ENCODE measurements around the gene CTRB2. TPM values are rescaled to one million over a fixed set of nuclear protein-coding genes. Genes with fewer than 3 reads are reported as not detected.
"Not testable (repeated sequence)": the region's sequence is repeated elsewhere in the genome, so short reads cannot be mapped to it uniquely, and the experiment has no call there.

The CTRB2 gene
- total RNA-seq, 4 donors from 2014 or later: 1.9 TPM; not detected in 3

DNA sequence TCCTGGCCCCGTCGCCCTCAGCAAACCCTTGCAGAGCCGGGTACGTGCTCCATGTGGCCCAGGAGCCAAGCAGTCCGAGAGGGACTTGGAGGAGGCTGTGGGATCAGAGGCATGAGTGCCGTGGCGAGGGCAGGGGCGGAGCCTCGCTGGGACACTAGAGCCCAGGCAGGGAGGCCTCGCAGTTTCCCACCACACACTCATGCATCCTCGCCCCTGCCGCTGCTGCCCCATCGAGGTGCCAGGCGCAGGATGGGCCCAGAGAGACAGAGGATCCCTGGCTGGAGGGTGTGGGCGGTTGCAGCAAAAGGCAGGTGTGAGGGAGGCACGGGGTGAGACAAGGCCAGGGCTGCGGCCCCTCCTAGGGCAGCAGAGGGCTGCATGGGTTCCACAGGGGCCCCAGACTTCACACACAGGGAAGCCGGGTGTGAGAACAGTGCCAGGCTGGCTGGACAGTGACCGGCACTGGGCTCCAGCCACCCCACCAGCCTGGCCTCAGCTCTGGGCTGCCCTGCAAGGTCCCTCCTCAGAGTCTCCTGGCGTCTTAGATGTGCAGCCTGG, 36.8 kb upstream of the CTRB2 start:
- 61 to 66% methylated on average over 14 to 16 of the region's 20 CpGs for WGBS, 2 donors
- no peak overlapping the region for H3K4me3 ChIP-seq (ENCODE audit: low read depth, poor library complexity, severe bottlenecking)
- no peak for TF ChIP-seq POLR2A (IDR thresholded peaks at IDR 0.05)
- TF ChIP-seq, protein P1, sequence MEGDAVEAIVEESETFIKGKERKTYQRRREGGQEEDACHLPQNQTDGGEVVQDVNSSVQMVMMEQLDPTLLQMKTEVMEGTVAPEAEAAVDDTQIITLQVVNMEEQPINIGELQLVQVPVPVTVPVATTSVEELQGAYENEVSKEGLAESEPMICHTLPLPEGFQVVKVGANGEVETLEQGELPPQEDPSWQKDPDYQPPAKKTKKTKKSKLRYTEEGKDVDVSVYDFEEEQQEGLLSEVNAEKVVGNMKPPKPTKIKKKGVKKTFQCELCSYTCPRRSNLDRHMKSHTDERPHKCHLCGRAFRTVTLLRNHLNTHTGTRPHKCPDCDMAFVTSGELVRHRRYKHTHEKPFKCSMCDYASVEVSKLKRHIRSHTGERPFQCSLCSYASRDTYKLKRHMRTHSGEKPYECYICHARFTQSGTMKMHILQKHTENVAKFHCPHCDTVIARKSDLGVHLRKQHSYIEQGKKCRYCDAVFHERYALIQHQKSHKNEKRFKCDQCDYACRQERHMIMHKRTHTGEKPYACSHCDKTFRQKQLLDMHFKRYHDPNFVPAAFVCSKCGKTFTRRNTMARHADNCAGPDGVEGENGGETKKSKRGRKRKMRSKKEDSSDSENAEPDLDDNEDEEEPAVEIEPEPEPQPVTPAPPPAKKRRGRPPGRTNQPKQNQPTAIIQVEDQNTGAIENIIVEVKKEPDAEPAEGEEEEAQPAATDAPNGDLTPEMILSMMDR (IDR thresholded peaks at IDR 0.05): no peak
- intact Hi-C loops (cut with DNase I; ENCODE audit: low total_unique reads): no loop called here
- no peak for DNase-seq (ENCODE audit: low spot score in 2 of 2)

- intact Hi-C loops (cut with DNase I; ENCODE audit: low total_unique reads); DNase-seq (ENCODE audit: low spot score in 2 of 2); H3K4me3 ChIP-seq (ENCODE audit: low read depth, poor library complexity, severe bottlenecking): not testable (repeated sequence)
- 87 to 92% methylated on average over 25 to 27 of the region's 27 CpGs for WGBS, 2 donors
Observed at GRCh38 chr16:75242436-75243078, 35.6 kb upstream of the CTRB2 start.

- TF ChIP-seq, protein P1 (IDR thresholded peaks at IDR 0.05): no peak
- no peak for TF ChIP-seq POLR2A (IDR thresholded peaks at IDR 0.05)
- intact Hi-C loops (cut with DNase I; ENCODE audit: low total_unique reads): no loop called here
- no peak overlapping the region for H3K4me3 ChIP-seq (ENCODE audit: low read depth, poor library complexity, severe bottlenecking)
- WGBS, 2 donors: 84 to 98% methylated on average over 7 to 13 of the region's 13 CpGs
- DNase-seq (ENCODE audit: low spot score in 2 of 2): no peak
Observed at GRCh38 chr16:75241955-75242354, 35.0 kb upstream of the CTRB2 start.

- WGBS, 2 donors: 74 to 86% methylated on average over 4 to 6 of the region's 8 CpGs
- TF ChIP-seq, protein P1 (IDR thresholded peaks at IDR 0.05): no peak
- TF ChIP-seq POLR2A (IDR thresholded peaks at IDR 0.05): no peak
- H3K4me3 ChIP-seq (ENCODE audit: low read depth, poor library complexity, severe bottlenecking): no peak overlapping the region
- intact Hi-C loops (cut with DNase I; ENCODE audit: low total_unique reads): no loop called here
- DNase-seq (ENCODE audit: low spot score in 2 of 2): no peak
Observed at GRCh38 chr16:75241412-75241811, 34.5 kb upstream of the CTRB2 start.

DNA sequence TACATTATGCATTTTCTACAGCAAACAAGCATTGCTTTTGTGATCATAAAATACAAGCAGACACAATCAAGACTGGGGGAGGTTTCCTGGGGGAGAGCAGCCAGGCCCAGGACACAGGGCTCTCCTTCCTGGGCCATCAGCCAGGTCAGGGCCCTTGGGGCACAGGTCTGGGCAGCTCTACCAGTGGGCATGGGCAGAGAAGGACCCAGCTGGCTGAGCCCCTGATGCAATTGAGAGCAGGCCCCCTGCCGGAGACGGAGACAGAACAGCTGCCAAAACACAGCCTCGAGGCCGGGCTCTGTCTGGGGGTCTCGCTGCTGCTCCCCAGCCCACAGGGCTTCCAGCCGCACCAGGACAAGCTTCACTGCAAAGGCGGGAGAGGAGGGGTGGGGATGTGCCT, 33.7 kb upstream of the CTRB2 start:
- intact Hi-C loops (cut with DNase I; ENCODE audit: low total_unique reads); DNase-seq (ENCODE audit: low spot score in 2 of 2); H3K4me3 ChIP-seq (ENCODE audit: low read depth, poor library complexity, severe bottlenecking): not testable (repeated sequence)
- 84 to 86% methylated on average over 6 to 7 of the region's 7 CpGs for WGBS, 2 donors

DNA sequence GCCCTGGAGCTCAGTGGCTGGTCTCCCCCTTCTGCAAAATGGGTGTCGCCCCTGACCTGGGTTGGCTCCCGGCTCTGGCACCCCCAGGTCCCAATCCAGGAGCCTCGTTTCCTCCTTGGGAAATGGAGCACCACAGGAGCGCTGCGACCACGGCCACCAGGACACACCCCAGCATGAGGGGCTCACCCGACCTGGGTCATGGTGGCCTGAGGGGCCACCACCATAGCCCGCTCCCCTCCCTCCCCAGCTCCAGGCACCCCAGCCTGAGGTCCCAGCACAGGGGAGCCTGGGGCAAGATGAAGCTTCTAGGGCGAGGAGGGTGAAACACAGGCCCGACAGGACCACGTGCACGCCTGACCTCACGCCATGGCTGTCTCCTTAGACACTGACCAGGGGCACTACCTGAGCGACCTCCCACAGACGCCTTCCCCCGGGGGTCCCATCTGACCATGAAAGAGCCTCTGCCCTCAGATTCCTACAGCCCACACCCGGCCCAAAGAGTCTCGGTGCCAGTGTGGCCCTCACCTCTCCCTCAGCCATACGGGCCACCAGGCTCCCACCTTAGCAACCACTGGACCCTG, 32.7 kb upstream of the CTRB2 start:
- intact Hi-C loops (cut with DNase I; ENCODE audit: low total_unique reads): loop anchor here (5.0 kb wide), 2 partner anchors 148 to 163 kb away; no protein-coding TSS in a partner anchor
- no peak for DNase-seq (ENCODE audit: low spot score in 2 of 2)
- TF ChIP-seq, protein P1 (IDR thresholded peaks at IDR 0.05): no peak
- no peak for TF ChIP-seq POLR2A (IDR thresholded peaks at IDR 0.05)
- 82 to 83% methylated on average over 11 to 18 of the region's 19 CpGs for WGBS, 2 donors
- no peak overlapping the region for H3K4me3 ChIP-seq (ENCODE audit: low read depth, poor library complexity, severe bottlenecking)

Measured in lower leg skin (tissue), 4 donors.